ENCODE results near the gene AQP6.

AQP6 gene

GRCh38 chr12:49944046-49944445 is 28.7 kb upstream of the AQP6 start:
- DNase-seq: no peak

GRCh38 chr12:49944718-49945117 is 28.0 kb upstream of the AQP6 start:
- DNase-seq: no peak

GRCh38 chr12:49945394-49946080 is 27.2 kb upstream of the AQP6 start:
- peak; percentile 91 for DNase-seq

GRCh38 chr12:49946086-49946485 is 26.7 kb upstream of the AQP6 start:
- no peak for DNase-seq

- no peak for DNase-seq
Measured at GRCh38 chr12:49946497-49946896, 26.2 kb upstream of the AQP6 start.

- DNase-seq: no peak
Measured at GRCh38 chr12:49947593-49948226, 25.0 kb upstream of the AQP6 start.

- DNase-seq: no peak
Measured at GRCh38 chr12:49948866-49949845, 23.6 kb upstream of the AQP6 start.

GRCh38 chr12:49949866-49950265 is 22.9 kb upstream of the AQP6 start:
- no peak for DNase-seq

GRCh38 chr12:49950273-49951251 is 22.2 kb upstream of the AQP6 start, which contains the start of gene AQP2:
TSS of gene AQP2 (plus strand) at chr12:49950737. CDS start at chr12:49950831, 94 bp downstream.
- no peak for DNase-seq

GRCh38 chr12:49951411-49952240 is 21.1 kb upstream of the AQP6 start:
- DNase-seq: no peak

GRCh38 chr12:49952391-49953055 is 20.2 kb upstream of the AQP6 start:
- no peak for DNase-seq

GRCh38 chr12:49953151-49953550 is 19.6 kb upstream of the AQP6 start:
- DNase-seq: no peak

- DNase-seq: no peak
Measured at GRCh38 chr12:49953961-49954846, 18.5 kb upstream of the AQP6 start.

GRCh38 chr12:49954863-49955830 is 17.6 kb upstream of the AQP6 start:
- no peak for DNase-seq

GRCh38 chr12:49955899-49956662 is 16.7 kb upstream of the AQP6 start:
- no peak for DNase-seq

GRCh38 chr12:49956663-49957569 is 15.8 kb upstream of the AQP6 start:
- no peak for DNase-seq

All from eye (tissue), 1 donor.